Panc1 (cell line): Measurements from ENCODE around the gene CHN1. TPM values are rescaled to one million over a fixed set of nuclear protein-coding genes. Genes with fewer than 3 reads are reported as not detected.

ENCODE experiments used
- ATAC-seq: fragments of 200-7000 bp; cut with Tn5 transposase; 2 replicates; pipeline ENCODE4 v1.9.1; 2020; ENCODE audit warnings: mild to moderate bottlenecking, moderate library complexity
- BruUV-seq: library from RNA; stranded (reverse); fragments of 400-500 nt; replicated peaks from 2 replicates; lab custom pipeline; 2021; lab: Mats Ljungman, UMichigan
- CTCF ChIA-PET: fragments of 300-600 bp; sonication (Branson Sonifier 250); formaldehyde crosslinking; loops from one replicate; lab custom pipeline; 2022; ENCODE audit warnings: antibody characterized with exemption; lab: Charles Lee
- POLR2A ChIA-PET: fragments of 300-600 bp; sonication (Branson Sonifier 250); formaldehyde crosslinking; loops from one replicate; lab custom pipeline; 2022; ENCODE audit warnings: antibody characterized with exemption; lab: Charles Lee
- DNase-seq: peaks from one replicate; pipeline ENCODE4 v3.0.0-alpha.2; 2010; ENCODE audit warnings: low read depth, low spot score
- H3K27ac ChIP-seq: 2 replicates; pipeline ENCODE4 v1.5.1; 2011; ENCODE audit warnings: mild to moderate bottlenecking, low read length, inconsistent platforms
- H3K27me3 ChIP-seq: fragments of 200-500 bp; sonication (Bioruptor generic); 2 replicates; pipeline ENCODE4 v1.6.0; 2014; ENCODE audit warnings: low read length, inconsistent platforms; ENCODE audit not compliant: control insufficient read depth, insufficient read depth
- H3K36me3 ChIP-seq: fragments of 200-500 bp; sonication (Bioruptor generic); 2 replicates; pipeline ENCODE4 v1.5.1; 2014; ENCODE audit warnings: inconsistent platforms, mild to moderate bottlenecking, low read length, moderate library complexity; ENCODE audit not compliant: control insufficient read depth, insufficient read depth
- H3K4me1 ChIP-seq: 2 replicates; pipeline ENCODE4 v1.5.1; 2011; ENCODE audit warnings: inconsistent platforms, mild to moderate bottlenecking, low read length, moderate library complexity; ENCODE audit not compliant: control insufficient read depth, insufficient read depth
- H3K4me3 ChIP-seq, 2 experiments: 2 replicates each; pipeline ENCODE4 v1.5.1; 2011 to 2012; ENCODE audit warnings: low read depth in 2 of 2, low read length in 2 of 2, mild to moderate bottlenecking in 2 of 2, inconsistent platforms in 1 of 2, moderate library complexity in 1 of 2
- H3K9me3 ChIP-seq: fragments of 200-500 bp; sonication (Bioruptor generic); 2 replicates; pipeline ENCODE4 v1.5.1; 2014; ENCODE audit warnings: low read depth, mild to moderate bottlenecking, inconsistent platforms, low read length, moderate library complexity; ENCODE audit not compliant: control insufficient read depth, insufficient read depth
- CTCF ChIP-seq: fragments of 450-650 bp; IDR thresholded peaks from 2 replicates; pipeline ENCODE4 v1.5.1; 2017; ENCODE audit warnings: mild to moderate bottlenecking
- REST ChIP-seq, 2 experiments: IDR thresholded peaks; 2 replicates each; pipeline ENCODE4 v1.6.1; 2011 to 2012; ENCODE audit warnings: low read depth in 2 of 2, control low read depth in 1 of 2, low read length in 1 of 2, mild to moderate bottlenecking in 1 of 2, moderate library complexity in 1 of 2; ENCODE audit not compliant: insufficient read depth in 1 of 2
- TCF7L2 ChIP-seq: IDR thresholded peaks from 2 replicates; pipeline ENCODE4 v1.6.1; 2011; ENCODE audit warnings: mild to moderate bottlenecking, low read depth, low read length, inconsistent platforms
- in situ Hi-C: cut with HindIII; loops from 2 replicates; pipeline ENCODE4 v1.10.0; 2016; ENCODE audit warnings: low sequenced_read_pairs, low pct_unique_long_range_greater_than_20kb
- intact Hi-C: fragments of 100-400 bp; cut with micrococcal nuclease; formaldehyde crosslinking; loops from one replicate; pipeline ENCODE4 v1.10.0; 2022; ENCODE audit not compliant: unreplicated experiment
- total RNA-seq: library from RNA; stranded (reverse); gene quantifications from one replicate; pipeline ENCODE4 v1.2.1, GENCODE V29; 2021; ENCODE audit not compliant: unreplicated experiment

Gene CHN1
- total RNA-seq, 1 experiment from 2014 or later, result 20.8 TPM

- Histone ChIP-seq H3K9me3 (no peaks in the 10 kb centered on the region), H3K4me3 (no peak overlapping the region), H3K27ac (no peak overlapping the region), H3K27me3 (no peaks in the 10 kb centered on the region), H3K36me3 (no peaks in the 10 kb centered on the region), H3K4me1 (no peaks in the 10 kb centered on the region)
- no peak for DNase-seq
- ChIA-PET POLR2A (no interaction called here), CTCF (no interaction called here)
- BruUV-seq, result no TSS peak
- intact Hi-C loops, result no loop called here
- TF ChIP-seq CTCF, result no peak
- no peak for TF ChIP-seq REST (IDR thresholded peaks at IDR 0.05; ENCODE audit: insufficient read depth in 1 of 2, low read depth in 2 of 2, low read length in 1 of 2)
- in situ Hi-C loops, result loop anchor here (25.0 kb wide), 1 partner anchor 170 kb away; no protein-coding TSS in a partner anchor
- ATAC-seq, result no peak
Measured at GRCh38 chr2:174792309-174793025, 212.7 kb downstream of the CHN1 start.

GRCh38 chr2:174791746-174792280 lies 213.4 kb downstream of the CHN1 start:
- no peak overlapping the region for H3K27ac ChIP-seq
- no peak for DNase-seq
- ChIA-PET POLR2A (no interaction called here), CTCF (no interaction called here)
- BruUV-seq, result no TSS peak
- no peaks in the 10 kb centered on the region for H3K9me3 ChIP-seq
- intact Hi-C loops (no loop called here), in situ Hi-C loops (loop anchor here (25.0 kb wide), 1 partner anchor 170 kb away; no protein-coding TSS in a partner anchor)
- ATAC-seq, result no peak
- H3K4me1 ChIP-seq, result no peaks in the 10 kb centered on the region
- H3K36me3 ChIP-seq, result no peaks in the 10 kb centered on the region
- H3K4me3 ChIP-seq, result no peak overlapping the region
- TF ChIP-seq TCF7L2, result no peak
- no peak for TF ChIP-seq CTCF
- H3K27me3 ChIP-seq, result no peaks in the 10 kb centered on the region
